ACC112 (cell line): Measurements from ENCODE around the gene HOXA2.

Source experiments
- H2AFZ ChIP-seq: fragments of 200-600 bp; sonication (generic); one replicate; pipeline ENCODE4 v1.6.0; 2017; ENCODE audit warnings: antibody characterized with exemption, low read length; ENCODE audit not compliant: unreplicated experiment
- H3K27ac ChIP-seq: fragments of 200-600 bp; sonication (generic); 2 replicates; pipeline ENCODE4 v1.5.1; 2014; ENCODE audit warnings: low read depth, mild to moderate bottlenecking, antibody characterized with exemption, low read length, moderate library complexity
- H3K27me3 ChIP-seq: fragments of 200-600 bp; sonication (generic); 2 replicates; pipeline ENCODE4 v1.6.1; 2014; ENCODE audit warnings: mild to moderate bottlenecking, antibody characterized with exemption, low read length, moderate library complexity, mixed read lengths; ENCODE audit not compliant: insufficient read depth
- H3K36me3 ChIP-seq: fragments of 200-600 bp; sonication (generic); 2 replicates; pipeline ENCODE4 v1.6.1; 2016; ENCODE audit warnings: mild to moderate bottlenecking, antibody characterized with exemption, low read length, moderate library complexity, mixed read lengths; ENCODE audit not compliant: insufficient read depth
- H3K4me1 ChIP-seq: fragments of 200-600 bp; sonication (generic); one replicate; pipeline ENCODE4 v1.6.1; 2016; ENCODE audit warnings: low read length, mixed read lengths; ENCODE audit not compliant: insufficient read depth, unreplicated experiment, control insufficient read depth
- H3K4me3 ChIP-seq: fragments of 200-600 bp; sonication (generic); 2 replicates; pipeline ENCODE4 v1.5.1; 2014; ENCODE audit warnings: mild to moderate bottlenecking, low read depth, low read length
- H3K79me2 ChIP-seq: fragments of 200-600 bp; sonication (generic); one replicate; pipeline ENCODE4 v1.6.0; 2016; ENCODE audit warnings: low read length; ENCODE audit not compliant: control insufficient read depth, unreplicated experiment, insufficient read depth

The HOXA2 gene

DNA sequence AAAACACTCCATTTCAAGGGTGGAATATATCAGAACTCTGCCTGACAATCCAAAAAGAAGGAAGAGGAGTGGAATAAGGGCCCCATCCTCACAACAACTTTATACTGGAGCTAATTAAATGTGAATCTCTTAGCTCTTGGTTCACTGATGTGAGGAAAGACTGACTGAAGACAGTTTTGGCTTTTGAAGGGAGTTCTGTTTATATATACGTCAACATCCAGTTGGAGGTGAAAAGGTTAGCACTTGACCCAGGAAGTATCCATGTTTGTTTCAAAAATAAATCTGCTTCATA lies 9.7 kb downstream of the HOXA2 start:
- peaks cover 7% of the 10 kb centered on the region for H3K4me1 ChIP-seq
- no peak overlapping the region for H2AFZ ChIP-seq
- H3K4me3 ChIP-seq, result no peak overlapping the region
- no peak overlapping the region for H3K27ac ChIP-seq
- H3K79me2 ChIP-seq, result no peaks in the 10 kb centered on the region
- no peaks in the 10 kb centered on the region for H3K36me3 ChIP-seq
- peaks cover 99% of the 10 kb centered on the region for H3K27me3 ChIP-seq

DNA sequence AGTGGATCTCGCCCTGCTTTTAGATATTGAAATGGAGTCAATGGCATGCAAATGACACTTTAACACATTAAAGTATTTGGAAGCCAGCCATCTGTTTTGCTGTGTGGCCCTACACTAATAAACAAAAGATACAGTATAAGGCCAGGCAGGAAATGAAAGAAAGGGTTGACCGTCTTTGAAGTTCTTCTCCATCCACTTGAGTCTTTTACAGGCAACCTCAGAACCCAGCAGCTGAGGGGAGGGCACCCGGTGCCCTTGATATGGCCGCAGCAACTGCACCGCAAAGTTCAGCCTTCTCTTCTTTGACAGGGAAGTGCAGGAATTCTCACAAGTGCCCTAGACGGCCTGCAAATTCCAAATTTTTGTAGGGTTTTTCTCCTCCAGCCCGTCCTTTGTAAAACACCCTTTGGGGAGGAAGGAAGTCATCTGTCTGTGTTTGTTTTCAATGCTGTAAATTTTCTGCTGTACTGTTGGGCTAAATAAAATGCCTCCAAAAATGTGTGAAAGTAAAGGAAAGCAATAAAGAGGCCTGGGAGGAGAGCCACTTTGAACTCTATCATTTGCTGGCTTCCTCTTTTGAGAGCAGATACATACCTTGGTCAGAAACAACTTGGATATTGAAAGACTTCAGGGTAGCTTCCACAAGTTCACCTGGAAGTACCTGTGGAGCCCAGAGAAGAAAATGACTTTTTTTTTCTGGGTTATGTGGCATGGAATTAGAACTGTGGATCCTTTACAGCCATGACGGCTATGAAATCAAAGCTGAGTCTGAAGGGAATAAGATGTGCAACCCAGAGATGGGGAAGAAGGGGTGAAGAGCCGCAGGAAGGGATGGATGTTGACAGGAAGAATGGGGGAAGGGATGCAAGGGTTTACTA lies 10.3 kb downstream of the HOXA2 start:
- Histone ChIP-seq H3K27me3 (peaks cover 99% of the 10 kb centered on the region), H2AFZ (no peak overlapping the region), H3K4me3 (no peak overlapping the region), H3K36me3 (no peaks in the 10 kb centered on the region), H3K4me1 (peaks cover 2% of the 10 kb centered on the region), H3K27ac (no peak overlapping the region), H3K79me2 (no peaks in the 10 kb centered on the region)

DNA sequence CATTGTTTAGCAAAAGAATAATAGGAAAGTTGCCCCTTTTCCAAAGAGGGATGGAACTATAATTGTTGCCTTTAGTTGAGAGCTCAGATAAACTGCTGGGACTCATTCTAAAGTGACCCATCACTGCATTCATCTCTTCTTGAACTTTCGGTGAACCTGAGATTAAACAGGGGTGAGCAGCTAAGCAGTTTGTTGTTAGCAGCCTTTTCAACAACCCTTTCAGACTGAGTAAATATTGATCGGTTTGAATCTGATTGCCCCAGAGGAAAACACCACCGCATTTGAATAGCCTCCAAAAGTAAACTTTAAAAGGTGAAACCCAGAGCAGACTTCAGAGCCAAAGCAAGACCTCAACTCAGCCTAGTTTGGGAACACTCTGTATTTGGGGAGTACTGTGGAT lies 11.4 kb downstream of the HOXA2 start:
- Histone ChIP-seq H3K4me1 (no peaks in the 10 kb centered on the region), H3K4me3 (no peak overlapping the region), H2AFZ (no peak overlapping the region), H3K79me2 (no peaks in the 10 kb centered on the region), H3K27ac (no peak overlapping the region), H3K27me3 (peaks cover 92% of the 10 kb centered on the region), H3K36me3 (no peaks in the 10 kb centered on the region)

DNA sequence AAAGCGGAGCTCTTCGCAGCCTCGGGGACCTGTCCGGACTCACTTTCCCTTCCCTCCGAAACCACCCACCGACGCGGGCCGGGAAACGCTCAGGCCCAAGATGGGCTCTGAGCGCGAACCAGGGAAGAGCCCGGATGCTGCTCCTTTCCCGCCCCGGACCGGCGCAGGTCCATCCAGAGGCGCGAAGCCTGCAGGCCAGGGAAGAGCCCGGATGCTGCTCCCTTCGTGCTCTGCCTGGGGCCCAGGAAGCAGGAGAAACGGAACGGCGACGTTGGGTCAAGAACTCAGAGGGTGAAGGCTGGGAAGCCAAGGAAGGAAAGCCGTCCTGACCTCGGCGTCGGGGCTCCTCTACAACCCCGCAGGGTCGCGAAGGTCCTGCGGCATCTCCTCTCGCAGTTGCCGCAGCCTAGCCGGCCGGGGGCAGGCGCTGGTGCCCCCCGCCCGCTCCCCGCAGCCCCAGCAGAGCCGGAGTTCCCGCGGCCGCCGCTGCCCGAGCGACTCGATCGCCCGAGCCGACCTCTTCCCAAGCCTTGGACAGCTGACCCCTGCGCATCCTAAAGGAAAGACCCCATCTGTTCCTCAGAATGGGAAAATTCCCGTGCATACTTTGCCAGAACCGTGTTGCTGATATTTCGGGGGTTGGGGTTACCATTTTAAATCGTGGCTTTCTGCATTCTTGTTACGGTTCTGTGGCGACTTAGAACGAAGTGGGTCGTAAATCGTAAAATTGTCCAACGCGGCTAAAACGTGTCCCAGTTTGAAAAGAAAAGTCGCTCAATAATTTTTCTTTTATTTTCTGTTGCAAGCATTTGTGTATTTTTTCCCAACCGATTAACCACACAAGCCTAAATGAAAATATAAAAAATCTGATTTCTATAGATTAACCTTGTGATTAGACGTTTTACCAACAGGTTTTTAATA lies 14.2 kb downstream of the HOXA2 start:
- Histone ChIP-seq H3K27me3 (peaks cover 65% of the 10 kb centered on the region), H3K36me3 (no peaks in the 10 kb centered on the region), H3K27ac (no peak overlapping the region), H3K79me2 (no peaks in the 10 kb centered on the region), H2AFZ (no peak overlapping the region), H3K4me3 (no peak overlapping the region), H3K4me1 (no peaks in the 10 kb centered on the region)

DNA sequence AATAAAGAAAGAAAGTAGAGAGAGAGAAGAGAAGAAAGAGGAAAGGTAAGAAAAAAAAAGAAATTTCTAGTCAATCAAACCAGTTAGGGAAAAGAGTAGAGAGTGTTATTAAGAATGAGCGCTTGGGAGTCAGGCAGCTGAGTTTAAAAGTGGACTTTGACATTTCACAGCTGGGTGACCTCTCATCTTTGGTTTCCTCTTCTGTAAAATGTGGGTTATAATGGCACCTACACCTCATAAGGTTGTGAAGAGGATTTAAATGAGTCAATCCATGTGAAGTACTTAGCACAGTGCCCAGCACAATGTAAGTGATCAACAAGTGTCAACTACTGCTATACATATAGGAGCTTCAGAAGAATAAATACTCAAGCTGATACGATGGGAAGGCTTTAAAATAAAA lies 18.8 kb downstream of the HOXA2 start:
- H3K79me2 ChIP-seq, result no peaks in the 10 kb centered on the region
- peaks cover 2% of the 10 kb centered on the region for H3K4me1 ChIP-seq
- no peaks in the 10 kb centered on the region for H3K36me3 ChIP-seq
- no peak overlapping the region for H2AFZ ChIP-seq
- H3K4me3 ChIP-seq, result no peak overlapping the region
- H3K27ac ChIP-seq, result no peak overlapping the region
- peaks cover 18% of the 10 kb centered on the region for H3K27me3 ChIP-seq

DNA sequence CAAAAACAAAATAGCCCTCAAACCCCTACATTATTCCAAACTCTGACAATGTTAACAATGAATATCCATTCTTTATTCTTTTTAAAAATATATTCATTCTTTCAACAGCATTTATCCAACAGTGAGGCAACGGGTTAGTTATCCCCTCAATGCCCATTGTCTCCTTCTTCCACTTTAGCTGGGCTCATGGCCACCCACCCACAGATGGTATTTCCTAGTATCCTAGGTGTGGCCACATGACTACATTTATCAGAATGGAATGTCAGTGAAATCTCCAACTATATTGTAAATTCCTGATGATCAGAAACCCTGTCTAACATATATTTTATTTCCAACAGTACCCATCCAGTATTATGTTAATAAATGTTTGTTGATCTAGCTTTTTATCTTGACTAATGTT lies 20.3 kb downstream of the HOXA2 start:
- no peaks in the 10 kb centered on the region for H3K36me3 ChIP-seq
- no peak overlapping the region for H3K27ac ChIP-seq
- H3K4me1 ChIP-seq, result peaks cover 2% of the 10 kb centered on the region
- H3K27me3 ChIP-seq, result peaks cover 4% of the 10 kb centered on the region; the same call in 1 of the 2 replicates
- no peak overlapping the region for H2AFZ ChIP-seq
- no peaks in the 10 kb centered on the region for H3K79me2 ChIP-seq
- H3K4me3 ChIP-seq, result no peak overlapping the region

DNA sequence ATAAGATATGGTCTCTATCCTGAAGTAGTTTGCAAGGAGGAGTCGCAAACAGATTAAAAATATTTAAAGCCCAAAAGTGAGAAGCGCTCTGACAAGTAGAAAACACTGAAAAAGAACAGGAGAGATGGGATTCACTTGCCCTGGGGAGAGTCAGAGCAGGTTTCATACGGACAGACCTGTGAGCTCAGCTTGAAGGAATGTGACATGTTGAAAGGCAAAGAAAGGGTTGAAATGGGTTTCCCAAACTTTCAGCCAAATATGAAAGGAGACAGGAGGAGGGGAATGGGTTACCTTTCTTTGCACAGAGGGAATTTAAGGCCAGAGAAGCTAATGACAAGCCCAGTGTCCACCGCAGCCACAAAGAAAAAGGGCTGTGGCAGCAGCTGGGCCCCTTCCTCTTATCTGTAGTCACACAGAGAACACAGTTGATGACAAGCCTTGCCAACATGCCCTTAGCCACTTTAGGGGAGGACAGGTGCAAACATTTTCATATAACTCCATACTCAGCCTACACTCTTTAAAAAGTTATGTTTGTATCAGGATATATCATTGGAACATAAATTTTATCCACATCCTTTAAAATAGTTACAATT lies 21.5 kb downstream of the HOXA2 start:
- Histone ChIP-seq H3K27ac (no peak overlapping the region), H3K79me2 (no peaks in the 10 kb centered on the region), H3K4me3 (no peak overlapping the region), H2AFZ (no peak overlapping the region), H3K27me3 (no peaks in the 10 kb centered on the region; the same call in 1 of the 2 replicates), H3K4me1 (peaks cover 2% of the 10 kb centered on the region), H3K36me3 (no peaks in the 10 kb centered on the region)

DNA sequence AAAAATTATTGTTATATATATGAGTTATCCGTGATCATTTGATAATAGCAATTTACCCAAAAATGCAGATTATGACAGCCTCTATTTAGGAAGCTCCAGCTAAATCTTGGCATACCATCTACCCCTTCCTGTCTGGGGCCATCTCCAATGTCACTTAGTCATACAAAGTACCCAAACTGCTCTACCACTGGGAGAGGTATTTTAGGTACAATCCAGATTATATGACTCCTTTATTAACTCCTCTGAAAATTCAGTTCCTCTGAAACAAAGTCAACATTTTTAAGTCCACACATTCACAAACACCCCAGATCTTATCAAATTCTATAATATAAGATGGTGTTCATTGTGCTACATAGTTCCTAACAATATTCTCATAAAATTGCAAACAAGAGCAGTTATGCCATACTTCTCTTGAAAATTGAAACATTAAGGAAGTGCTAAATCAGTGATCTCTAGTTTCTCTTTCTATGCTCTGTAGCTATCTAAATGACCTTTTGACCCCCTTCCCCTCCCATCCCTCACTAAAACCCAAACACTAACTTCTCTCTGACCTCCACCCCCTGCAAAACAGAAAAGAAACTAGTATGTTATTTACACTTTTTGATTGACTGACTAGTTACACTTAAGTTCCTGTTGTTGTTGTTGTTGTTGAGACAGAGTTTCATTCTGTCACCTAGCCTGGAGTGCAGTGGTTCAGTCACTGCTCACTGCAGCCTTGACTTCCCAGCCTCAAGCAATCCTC lies 23.1 kb downstream of the HOXA2 start:
- no peak overlapping the region for H3K27ac ChIP-seq
- H3K36me3 ChIP-seq, result no peaks in the 10 kb centered on the region
- no peaks in the 10 kb centered on the region for H3K79me2 ChIP-seq
- H3K4me1 ChIP-seq, result peaks cover 2% of the 10 kb centered on the region
- H3K27me3 ChIP-seq, result no peaks in the 10 kb centered on the region
- no peak overlapping the region for H3K4me3 ChIP-seq
- no peak overlapping the region for H2AFZ ChIP-seq

DNA sequence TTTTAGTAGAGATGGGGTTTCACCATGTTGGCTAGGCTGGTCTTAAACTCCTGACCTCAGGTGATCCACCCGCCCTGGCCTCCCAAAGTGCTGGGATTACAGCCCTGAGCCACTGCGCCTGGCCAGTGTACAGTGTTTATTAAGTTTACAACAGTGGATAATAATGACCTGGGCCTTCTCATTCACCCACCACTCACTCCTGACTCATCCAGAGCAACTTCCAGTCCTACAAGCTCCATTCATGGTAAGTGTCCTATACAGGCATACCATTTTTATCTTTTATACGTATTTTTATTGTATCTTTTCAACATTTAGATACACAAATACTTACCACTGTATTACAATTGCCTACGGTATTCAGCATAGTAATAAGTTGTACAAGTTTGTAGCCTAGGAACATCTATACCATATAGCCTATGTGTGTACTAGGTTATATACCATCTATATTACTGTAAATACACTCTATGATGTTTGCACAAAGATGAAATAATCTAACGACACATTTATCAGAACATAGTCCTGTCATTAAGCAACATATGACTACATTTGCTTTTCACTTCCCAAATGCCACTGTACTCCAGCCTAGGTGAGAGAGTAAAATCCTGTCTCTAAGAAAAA lies 23.8 kb downstream of the HOXA2 start:
- H3K36me3 ChIP-seq, result no peaks in the 10 kb centered on the region
- H3K27ac ChIP-seq, result no peak overlapping the region
- peaks cover 2% of the 10 kb centered on the region for H3K4me1 ChIP-seq
- H3K4me3 ChIP-seq, result no peak overlapping the region
- no peaks in the 10 kb centered on the region for H3K27me3 ChIP-seq
- no peak overlapping the region for H2AFZ ChIP-seq
- no peaks in the 10 kb centered on the region for H3K79me2 ChIP-seq

DNA sequence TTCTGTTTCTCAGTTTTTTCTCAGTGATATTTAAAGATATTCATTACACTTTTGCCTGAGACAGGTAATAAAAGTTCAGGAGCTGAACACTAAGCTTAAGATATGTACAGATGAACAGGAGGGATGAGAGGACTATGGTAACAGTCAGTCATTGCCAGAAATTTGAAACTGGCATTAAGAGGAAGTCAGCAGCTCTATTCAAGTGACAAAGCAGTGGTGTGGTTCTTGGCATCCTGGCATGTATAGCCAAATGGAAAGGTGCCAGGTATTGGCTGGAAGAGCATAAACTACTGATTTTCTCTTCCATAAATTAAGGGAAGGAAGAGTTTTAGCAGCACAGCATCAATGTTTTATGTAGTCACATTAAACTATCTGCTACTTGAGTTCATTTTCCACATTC lies 29.4 kb downstream of the HOXA2 start:
- no peak overlapping the region for H3K27ac ChIP-seq
- H2AFZ ChIP-seq, result no peak overlapping the region
- H3K27me3 ChIP-seq, result no peaks in the 10 kb centered on the region; the same call in 1 of the 2 replicates
- H3K79me2 ChIP-seq, result no peaks in the 10 kb centered on the region
- no peak overlapping the region for H3K4me3 ChIP-seq
- H3K4me1 ChIP-seq, result no peaks in the 10 kb centered on the region
- H3K36me3 ChIP-seq, result no peaks in the 10 kb centered on the region
